Adrenal gland (tissue), 12 donors: ENCODE data around the gene PCYT2. TPM values are rescaled to one million over a fixed set of nuclear protein-coding genes. Genes with fewer than 3 reads are reported as not detected.

Experiments used
- DNase-seq, 7 donors: peaks; one replicate each; pipeline ENCODE4 v3.0.0-alpha.2; 2019 to 2020
- H3K27ac ChIP-seq, 5 donors: fragments of 200-600 bp; sonication (generic) in 4 of 5; 1 replicate in 3 of 5; 2 replicates in 2 of 5; pipeline versions ENCODE4 v1.5.1 to v1.8.0; 2016 to 2020; ENCODE audit warnings: mild to moderate bottlenecking in 1 of 5
- H3K27me3 ChIP-seq: fragments of 200-600 bp; 2 replicates; pipeline ENCODE4 v1.8.0; 2021
- H3K36me3 ChIP-seq, 2 donors: fragments of 200-600 bp; replicated peaks in 1 of 2; 1 replicate in 1 of 2; 2 replicates in 1 of 2; pipeline versions ENCODE4 v1.5.1 to v1.8.0; 2018 to 2022
- H3K4me1 ChIP-seq, 2 donors: fragments of 200-600 bp; replicated peaks in 1 of 2; 1 replicate in 1 of 2; 2 replicates in 1 of 2; pipeline versions ENCODE4 v1.5.1 to v1.8.0; 2018 to 2021
- H3K4me3 ChIP-seq, 4 donors: fragments of 200-600 bp; sonication (generic) in 3 of 4; one replicate each; pipeline ENCODE4 v1.5.1; 2016 to 2018
- H3K9me3 ChIP-seq, 3 donors: fragments of 200-600 bp; sonication (generic) in 1 of 3; replicated peaks in 1 of 3; 1 replicate in 2 of 3; 2 replicates in 1 of 3; pipeline versions ENCODE4 v1.5.1 to v1.8.0; 2016 to 2021
- CTCF ChIP-seq, 6 experiments: fragments of 450-650 bp in 4 of 6; fragments of 200-600 bp in 2 of 6; sonication (generic) in 1 of 6; IDR thresholded peaks; 1 replicate in 5 of 6; 2 replicates in 1 of 6; pipeline versions ENCODE4 v1.5.1 to v1.8.0; 2016 to 2021; ENCODE audit warnings: antibody characterized with exemption in 6 of 6, mild to moderate bottlenecking in 2 of 6, moderate library complexity in 1 of 6
- POLR2A ChIP-seq, 2 donors: fragments of 450-650 bp; IDR thresholded peaks; one replicate each; pipeline ENCODE4 v1.6.1; 2017; ENCODE audit warnings: antibody characterized with exemption in 2 of 2, mild to moderate bottlenecking in 2 of 2, moderate library complexity in 1 of 2
- WGBS, 4 donors: extraction: QIAGEN DNeasy Blood & Tissue Kit in 2 of 4; methylation state at CpG; one replicate each; pipeline versions ENCODE4 v1.1.5 to v1.1.7; 2013 to 2017; 5-methylcytosine and 5-hydroxymethylcytosine counted together
- intact Hi-C, 2 donors: fragments of 100-400 bp; cut with DNase I; formaldehyde crosslinking; loops; one replicate each; pipeline versions ENCODE4 v1.14.1 to v1.15.0; 2022 to 2023
- polyA plus RNA-seq, 3 donors: library from polyadenylated mRNA; stranded (reverse); fragments of 200-250 nt in 2 of 3; fragments of 350-450 nt in 1 of 3; fragmentation: Illumina TruSeq in 1 of 3; extraction: RNeasy Lipid Tissue Mini Kit (QIAGEN cat#74804) in 1 of 3; gene quantifications; one replicate each; pipeline ENCODE4 v1.2.3, GENCODE V29; 2013 to 2014
- total RNA-seq, 9 donors: library from RNA; depleted of rRNA in 4 of 9; stranded (reverse); fragments of >200 nt in 4 of 9; fragments of 120-200 nt in 1 of 9; fragmentation: NEBNext Ultra II Directional in 1 of 9; extraction: Animal tissue kit (Norgen Biotek cat#: 25700) in 1 of 9; gene quantifications; one replicate each; pipeline versions ENCODE4 v1.1.0 to v1.2.4, GENCODE V29; 2013 to 2023
- donor health status: healthy with polysubstance abuse.
- donor health status: Bipolar disorder and iron deficiency.
- donor health status: DM: yes; HTN: yes; CAD: no.
- donor health status: DM: no; HTN: no; CAD: no.
- donor health status: DM: no; HTN: no; CAD: no.
- donor health status: DM: yes; HTN: yes; CAD: no.

The PCYT2 gene
- total and polyA plus RNA-seq, 12 donors: 19.8 to 41.2 (median 30.2) TPM

GRCh38 chr17:81865358-81865732 lies 45.9 kb downstream of the PCYT2 start:
- no peak overlapping the region for H3K27ac ChIP-seq
- DNase-seq: peak in 1 of 7 donors; percentile 29
- H3K4me3 ChIP-seq: no peak overlapping the region
- peaks cover 0 to 25% of the 10 kb centered on the region in 2 donors for H3K36me3 ChIP-seq
- intact Hi-C loops: no loop called here
- H3K27me3 ChIP-seq: no peaks in the 10 kb centered on the region
- TF ChIP-seq CTCF (IDR thresholded peaks at IDR 0.05) (no peak), POLR2A (IDR thresholded peaks at IDR 0.05) (no peak)
- H3K9me3 ChIP-seq: no peaks in the 10 kb centered on the region
- peaks cover 28 to 50% of the 10 kb centered on the region in 2 donors for H3K4me1 ChIP-seq
- 91 to 95% (median 92%) methylated on average over 7 to 8 of the region's 8 CpGs for WGBS, 4 donors

- DNase-seq: peak in 1 of 7 donors; percentile 42
- H3K27me3 ChIP-seq: no peaks in the 10 kb centered on the region
- 74 to 78% (median 77%) methylated on average over 8 to 9 of the region's 9 CpGs for WGBS, 4 donors
- intact Hi-C loops: no loop called here
- no peak overlapping the region for H3K4me3 ChIP-seq
- no peaks in the 10 kb centered on the region for H3K9me3 ChIP-seq
- TF ChIP-seq POLR2A (IDR thresholded peaks at IDR 0.05): no peak
- TF ChIP-seq CTCF (IDR thresholded peaks at IDR 0.05): no peak
- H3K4me1 ChIP-seq: peaks cover 28 to 43% of the 10 kb centered on the region in 2 donors
- peak overlapping the region in 2 of 5 donors; percentile 15 to 99 for H3K27ac ChIP-seq
- peaks cover 0 to 16% of the 10 kb centered on the region in 2 donors for H3K36me3 ChIP-seq
Observed at GRCh38 chr17:81863833-81864768, 47.1 kb downstream of the PCYT2 start.

GRCh38 chr17:81863123-81863675 lies 48.0 kb downstream of the PCYT2 start:
- H3K27me3 ChIP-seq: no peaks in the 10 kb centered on the region
- 72 to 83% (median 79%) methylated on average over 6 of the region's 6 CpGs for WGBS, 4 donors
- intact Hi-C loops: no loop called here
- H3K4me3 ChIP-seq: no peak overlapping the region
- H3K27ac ChIP-seq: peak overlapping the region in 2 of 5 donors; percentile 15 to 99
- no peaks in the 10 kb centered on the region for H3K9me3 ChIP-seq
- H3K4me1 ChIP-seq: peaks cover 36 to 43% of the 10 kb centered on the region in 2 donors
- no peak for TF ChIP-seq CTCF (IDR thresholded peaks at IDR 0.05)
- TF ChIP-seq POLR2A (IDR thresholded peaks at IDR 0.05): no peak
- no peak for DNase-seq
- peaks cover 0 to 15% of the 10 kb centered on the region in 2 donors for H3K36me3 ChIP-seq

GRCh38 chr17:81860756-81861568 lies 50.2 kb downstream of the PCYT2 start:
- no peaks in the 10 kb centered on the region for H3K27me3 ChIP-seq
- peak overlapping the region in 3 of 4 donors; percentile 35 to 93 (median 91) for H3K4me3 ChIP-seq
- no peaks in the 10 kb centered on the region for H3K9me3 ChIP-seq
- TF ChIP-seq POLR2A (IDR thresholded peaks at IDR 0.05) (peak; percentile 90 to 95), CTCF (IDR thresholded peaks at IDR 0.05) (peak in 2 of 6 experiments; percentile 20 to 45)
- H3K27ac ChIP-seq: peak overlapping the region; percentile 95 to 100 (median 98)
- 0 to 1% (median 0%) methylated on average over 7 to 74 of the region's 74 CpGs for WGBS, 4 donors
- peaks cover 0 to 28% of the 10 kb centered on the region in 2 donors for H3K36me3 ChIP-seq
- H3K4me1 ChIP-seq: peaks cover 24 to 49% of the 10 kb centered on the region in 2 donors
- intact Hi-C loops: no loop called here
- DNase-seq: peak; percentile 99 to 100 (median 99)
